GM21723 (cell line): Measurements from ENCODE around the gene LGI2.

Experiments
- ATAC-seq: cut with Tn5 transposase; IDR thresholded peaks from one replicate; pipeline ENCODE4 v1.9.1; 2021; ENCODE audit warnings: mild to moderate bottlenecking, moderate library complexity; ENCODE audit not compliant: unreplicated experiment

The LGI2 gene

GRCh38 chr4:24968278-24968677 is 62.5 kb downstream of the LGI2 start:
- no peak for ATAC-seq

- ATAC-seq: no peak
Observed at GRCh38 chr4:24967346-24967745, 63.4 kb downstream of the LGI2 start.

- ATAC-seq: no peak
Observed at GRCh38 chr4:24966076-24966475, 64.7 kb downstream of the LGI2 start.

- ATAC-seq: no peak
Observed at GRCh38 chr4:24965627-24966026, 65.1 kb downstream of the LGI2 start.

GRCh38 chr4:24963277-24963676 is 67.5 kb downstream of the LGI2 start:
- ATAC-seq: no peak

- ATAC-seq: no peak
Observed at GRCh38 chr4:24957886-24958285, 72.9 kb downstream of the LGI2 start.

- no peak for ATAC-seq
Observed at GRCh38 chr4:24956763-24957162, 74.0 kb downstream of the LGI2 start.

- no peak for ATAC-seq
Observed at GRCh38 chr4:24956091-24956490, 74.7 kb downstream of the LGI2 start.

GRCh38 chr4:24952667-24953066 is 78.1 kb downstream of the LGI2 start:
- ATAC-seq: no peak

- no peak for ATAC-seq
Observed at GRCh38 chr4:24949970-24950369, 80.8 kb downstream of the LGI2 start.
